ENCODE data around the gene SQSTM1. TPM values are rescaled to one million over a fixed set of nuclear protein-coding genes. Genes with fewer than 3 reads are reported as not detected.

SQSTM1 gene
- total and polyA plus RNA-seq, 9 of the 15 experiments (the other 6 are each of a cell fraction or from before 2014, with no cell fraction given): 5.6 to 148 (median 64.0) TPM

DNA sequence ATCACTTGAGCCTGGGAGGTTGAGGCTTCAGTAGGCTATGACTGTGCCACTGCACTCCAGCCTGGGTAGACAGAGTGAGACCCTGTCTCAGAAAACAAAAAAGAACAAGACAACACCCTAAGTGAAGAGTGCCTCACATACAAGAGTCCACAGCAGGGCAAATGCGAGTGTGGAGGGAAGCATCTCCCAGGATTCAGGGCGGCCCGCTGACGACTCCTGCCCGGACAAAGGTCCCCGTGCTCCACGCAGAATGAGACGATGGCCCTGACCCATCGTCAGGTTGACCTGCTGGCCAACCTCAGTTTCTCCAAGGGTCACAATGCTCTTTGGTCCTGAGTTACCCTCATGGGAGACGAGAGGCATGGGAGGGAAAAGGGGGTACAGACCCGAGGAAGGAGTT is 19.6 kb downstream of the SQSTM1 start:
- in situ Hi-C loops (cut with MboI) (no loop called here), intact Hi-C loops (cut with micrococcal nuclease) (no loop called here)
- ChIA-PET POLR2A (interaction anchor here (1.0 kb wide), 2 partner anchors 9 to 11 kb away, joined by 3 to 4 read pairs; no protein-coding TSS in a partner anchor), CTCF (ENCODE audit: low intra/inter-chr PET ratio) (no interaction called here)
- peaks cover 4% of the 10 kb centered on the region; the same call in 1 of the 2 replicates for H4K20me1 ChIP-seq (replicated peaks; ENCODE audit: control insufficient read depth, insufficient read depth, low read length)
- no peak for TF ChIP-seq CSDE1 (IDR thresholded peaks at IDR 0.05)
- TF ChIP-seq ZNF561 (CRISPR knock-in tag; conservative IDR thresholded peaks at IDR 0.05): no peak
- TF ChIP-seq ZFP36 (IDR thresholded peaks at IDR 0.05; ENCODE audit: low read depth, low read length, partially characterized antibody): no peak
- TF ChIP-seq CBX3 (IDR thresholded peaks at IDR 0.05; ENCODE audit: borderline replicate concordance in 1 of 2, low read length in 2 of 2): no peak
- TF ChIP-seq, protein P1, sequence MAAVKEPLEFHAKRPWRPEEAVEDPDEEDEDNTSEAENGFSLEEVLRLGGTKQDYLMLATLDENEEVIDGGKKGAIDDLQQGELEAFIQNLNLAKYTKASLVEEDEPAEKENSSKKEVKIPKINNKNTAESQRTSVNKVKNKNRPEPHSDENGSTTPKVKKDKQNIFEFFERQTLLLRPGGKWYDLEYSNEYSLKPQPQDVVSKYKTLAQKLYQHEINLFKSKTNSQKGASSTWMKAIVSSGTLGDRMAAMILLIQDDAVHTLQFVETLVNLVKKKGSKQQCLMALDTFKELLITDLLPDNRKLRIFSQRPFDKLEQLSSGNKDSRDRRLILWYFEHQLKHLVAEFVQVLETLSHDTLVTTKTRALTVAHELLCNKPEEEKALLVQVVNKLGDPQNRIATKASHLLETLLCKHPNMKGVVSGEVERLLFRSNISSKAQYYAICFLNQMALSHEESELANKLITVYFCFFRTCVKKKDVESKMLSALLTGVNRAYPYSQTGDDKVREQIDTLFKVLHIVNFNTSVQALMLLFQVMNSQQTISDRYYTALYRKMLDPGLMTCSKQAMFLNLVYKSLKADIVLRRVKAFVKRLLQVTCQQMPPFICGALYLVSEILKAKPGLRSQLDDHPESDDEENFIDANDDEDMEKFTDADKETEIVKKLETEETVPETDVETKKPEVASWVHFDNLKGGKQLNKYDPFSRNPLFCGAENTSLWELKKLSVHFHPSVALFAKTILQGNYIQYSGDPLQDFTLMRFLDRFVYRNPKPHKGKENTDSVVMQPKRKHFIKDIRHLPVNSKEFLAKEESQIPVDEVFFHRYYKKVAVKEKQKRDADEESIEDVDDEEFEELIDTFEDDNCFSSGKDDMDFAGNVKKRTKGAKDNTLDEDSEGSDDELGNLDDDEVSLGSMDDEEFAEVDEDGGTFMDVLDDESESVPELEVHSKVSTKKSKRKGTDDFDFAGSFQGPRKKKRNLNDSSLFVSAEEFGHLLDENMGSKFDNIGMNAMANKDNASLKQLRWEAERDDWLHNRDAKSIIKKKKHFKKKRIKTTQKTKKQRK (IDR thresholded peaks at IDR 0.05; ENCODE audit: borderline replicate concordance, low read depth, low read length): no peak
- TF ChIP-seq NFIC (IDR thresholded peaks at IDR 0.05): no peak
- no peak for TF ChIP-seq TEAD4 (IDR thresholded peaks at IDR 0.05; ENCODE audit: low read length)
- TF ChIP-seq TEAD4 (CRISPR knock-in tag; IDR thresholded peaks at IDR 0.05; ENCODE audit: borderline replicate concordance): no peak
- no peak for TF ChIP-seq DMBX1 (CRISPR knock-in tag; IDR thresholded peaks at IDR 0.05; ENCODE audit: borderline replicate concordance)
- TF ChIP-seq, protein P2, sequence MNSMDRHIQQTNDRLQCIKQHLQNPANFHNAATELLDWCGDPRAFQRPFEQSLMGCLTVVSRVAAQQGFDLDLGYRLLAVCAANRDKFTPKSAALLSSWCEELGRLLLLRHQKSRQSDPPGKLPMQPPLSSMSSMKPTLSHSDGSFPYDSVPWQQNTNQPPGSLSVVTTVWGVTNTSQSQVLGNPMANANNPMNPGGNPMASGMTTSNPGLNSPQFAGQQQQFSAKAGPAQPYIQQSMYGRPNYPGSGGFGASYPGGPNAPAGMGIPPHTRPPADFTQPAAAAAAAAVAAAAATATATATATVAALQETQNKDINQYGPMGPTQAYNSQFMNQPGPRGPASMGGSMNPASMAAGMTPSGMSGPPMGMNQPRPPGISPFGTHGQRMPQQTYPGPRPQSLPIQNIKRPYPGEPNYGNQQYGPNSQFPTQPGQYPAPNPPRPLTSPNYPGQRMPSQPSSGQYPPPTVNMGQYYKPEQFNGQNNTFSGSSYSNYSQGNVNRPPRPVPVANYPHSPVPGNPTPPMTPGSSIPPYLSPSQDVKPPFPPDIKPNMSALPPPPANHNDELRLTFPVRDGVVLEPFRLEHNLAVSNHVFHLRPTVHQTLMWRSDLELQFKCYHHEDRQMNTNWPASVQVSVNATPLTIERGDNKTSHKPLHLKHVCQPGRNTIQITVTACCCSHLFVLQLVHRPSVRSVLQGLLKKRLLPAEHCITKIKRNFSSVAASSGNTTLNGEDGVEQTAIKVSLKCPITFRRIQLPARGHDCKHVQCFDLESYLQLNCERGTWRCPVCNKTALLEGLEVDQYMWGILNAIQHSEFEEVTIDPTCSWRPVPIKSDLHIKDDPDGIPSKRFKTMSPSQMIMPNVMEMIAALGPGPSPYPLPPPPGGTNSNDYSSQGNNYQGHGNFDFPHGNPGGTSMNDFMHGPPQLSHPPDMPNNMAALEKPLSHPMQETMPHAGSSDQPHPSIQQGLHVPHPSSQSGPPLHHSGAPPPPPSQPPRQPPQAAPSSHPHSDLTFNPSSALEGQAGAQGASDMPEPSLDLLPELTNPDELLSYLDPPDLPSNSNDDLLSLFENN (IDR thresholded peaks at IDR 0.05; ENCODE audit: low read depth in 2 of 2, low read length in 2 of 2): no peak
- TF ChIP-seq ZKSCAN8 (CRISPR knock-in tag; IDR thresholded peaks at IDR 0.05): no peak
- no peak for TF ChIP-seq GTF2F1 (IDR thresholded peaks at IDR 0.05; ENCODE audit: low read depth, low read length)
- TF ChIP-seq MTA2 (IDR thresholded peaks at IDR 0.05; ENCODE audit: low read depth): no peak
- DNase-seq (ENCODE audit: extremely low read depth in 1 of 4, low spot score in 3 of 4): no peak
- no peak overlapping the region for H3K27ac ChIP-seq (ENCODE audit: extremely low read depth, low read depth, low read length)
- no peaks in the 10 kb centered on the region for H3K9me1 ChIP-seq (ENCODE audit: control insufficient read depth, insufficient read depth, low read length)
- no peak for ATAC-seq
- H2AFZ ChIP-seq (ENCODE audit: low read depth, low read length): no peak overlapping the region
- H3K4me2 ChIP-seq (ENCODE audit: insufficient read depth, low read length): no peak overlapping the region
- no peak overlapping the region for H3K4me3 ChIP-seq
- no peaks in the 10 kb centered on the region for H3K9me3 ChIP-seq (replicated peaks; ENCODE audit: control insufficient read depth, insufficient read depth, low read depth, low read length)
- no TSS peak for BruUV-seq (replicated peaks)
- peaks cover 0 to 13% of the 10 kb centered on the region in 2 experiments; a peak in 3 of 5 replicates for H3K4me1 ChIP-seq (replicated peaks in 1 of 2; ENCODE audit: control insufficient read depth in 2 of 2, insufficient read depth in 2 of 2, low read length in 2 of 2)
- H3K27me3 ChIP-seq (ENCODE audit: control insufficient read depth in 2 of 2, insufficient read depth in 2 of 2, low read length in 2 of 2): no peaks in the 10 kb centered on the region
- 90% methylated on average over 10 of the region's 11 CpGs for WGBS (ENCODE audit: insufficient coverage, low coverage, missing lambda C conversion rate)
- H3K36me3 ChIP-seq (ENCODE audit: control insufficient read depth, insufficient read depth, low read length): peaks cover 53% of the 10 kb centered on the region; the same call in 2 of the 3 replicates
- no peak for FAIRE-seq
- H3K79me2 ChIP-seq (ENCODE audit: control insufficient read depth, insufficient read depth, low read length): no peaks in the 10 kb centered on the region
- H3K9ac ChIP-seq (ENCODE audit: insufficient read depth in 1 of 2, low read depth in 2 of 2, low read length in 2 of 2): no peak overlapping the region

Measured in K562 (cell line).